Measurements from ENCODE around the gene ZNF775.

The ZNF775 gene

DNA sequence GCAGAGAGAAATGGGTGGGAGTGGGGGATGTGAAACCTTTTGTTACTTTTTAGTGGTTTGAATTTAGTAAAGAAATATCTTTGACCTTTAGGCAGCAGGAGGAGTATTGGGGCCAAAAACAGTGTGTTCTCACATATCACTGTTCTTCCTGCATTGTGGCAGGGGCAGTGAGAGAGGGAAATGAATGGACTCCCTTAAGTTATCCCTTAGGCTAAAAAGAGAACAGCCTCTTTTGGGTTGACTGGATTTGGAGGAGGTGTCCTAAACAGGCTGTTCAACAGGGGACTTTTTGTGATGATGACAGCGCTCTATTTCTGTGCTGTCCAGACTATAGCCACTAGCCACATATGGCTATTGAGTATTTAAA is 22.3 kb downstream of the ZNF775 start:
- DNase-seq (ENCODE audit: low read depth) = no peak

DNA sequence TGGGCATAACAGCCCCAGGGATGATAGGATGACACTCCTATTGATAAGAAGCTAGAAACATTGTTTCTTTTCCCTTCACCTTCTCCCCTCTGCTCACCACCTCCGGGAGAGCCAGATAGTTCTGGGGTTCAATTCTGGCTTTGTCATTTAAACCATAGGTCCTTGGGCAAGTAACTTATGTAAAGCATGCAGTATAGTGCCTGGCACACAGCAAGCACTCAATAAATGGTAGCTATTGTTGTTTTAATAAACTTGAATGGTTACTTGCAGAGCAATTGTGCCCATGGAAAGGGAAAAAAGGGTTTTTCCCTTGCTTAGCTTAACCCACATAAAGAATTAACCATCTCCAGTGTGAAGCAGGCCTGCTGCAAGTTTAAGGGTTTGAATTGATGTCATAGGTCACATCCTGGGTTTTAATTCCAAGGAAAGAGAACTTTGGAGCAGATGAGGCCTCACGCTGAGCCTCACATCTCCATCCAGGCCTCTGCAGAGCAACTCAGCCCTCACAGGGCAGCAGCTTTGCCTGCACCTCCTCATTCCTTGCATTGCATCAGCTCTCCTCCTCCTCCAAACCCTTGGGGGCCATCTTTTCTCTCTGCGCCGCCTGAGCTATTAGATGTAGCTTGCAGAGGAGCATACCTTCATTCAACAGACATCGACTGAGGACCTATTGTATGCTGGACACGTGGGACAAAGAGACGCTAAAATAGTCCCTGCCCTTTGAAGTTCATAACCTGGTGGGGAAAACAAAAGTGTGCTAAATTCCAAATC is 22.9 kb downstream of the ZNF775 start:
- DNase-seq (ENCODE audit: low read depth) = no peak

DNA sequence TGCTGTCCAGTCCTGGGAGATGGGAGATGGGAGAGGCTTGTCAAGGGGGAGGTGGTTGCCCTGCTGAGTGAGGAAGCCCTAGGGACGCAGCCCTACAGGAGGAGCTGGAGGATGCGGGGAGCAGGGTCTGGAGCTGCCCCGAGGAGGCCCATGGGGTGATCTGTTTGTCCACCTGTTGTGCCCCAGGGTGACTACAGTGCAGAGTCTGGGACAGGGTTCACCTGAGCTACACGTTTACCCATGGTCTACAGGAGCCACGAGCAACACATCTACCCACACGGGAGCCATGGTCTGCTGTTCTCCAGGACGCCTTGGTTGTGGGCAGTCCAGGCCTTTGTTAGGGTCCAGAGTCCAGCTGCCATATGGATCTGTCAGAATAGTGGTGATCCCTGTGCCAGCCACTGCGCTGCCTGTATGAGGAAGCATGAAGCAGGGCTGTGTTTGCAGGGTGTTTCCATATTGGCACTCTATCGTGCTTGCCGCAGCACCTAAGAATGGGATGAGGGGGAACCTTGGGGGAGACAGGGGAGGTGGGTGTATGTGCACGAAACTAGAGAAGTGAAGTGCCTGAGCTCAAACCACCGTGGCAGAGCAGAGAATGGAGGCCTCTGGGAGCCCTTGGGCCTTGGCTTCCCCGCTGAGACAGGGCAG is 23.7 kb downstream of the ZNF775 start:
- DNase-seq (ENCODE audit: low read depth) = no peak

GRCh38 chr7:150403376-150404171 is 24.4 kb downstream of the ZNF775 start:
- no peak for DNase-seq (ENCODE audit: low read depth)

DNA sequence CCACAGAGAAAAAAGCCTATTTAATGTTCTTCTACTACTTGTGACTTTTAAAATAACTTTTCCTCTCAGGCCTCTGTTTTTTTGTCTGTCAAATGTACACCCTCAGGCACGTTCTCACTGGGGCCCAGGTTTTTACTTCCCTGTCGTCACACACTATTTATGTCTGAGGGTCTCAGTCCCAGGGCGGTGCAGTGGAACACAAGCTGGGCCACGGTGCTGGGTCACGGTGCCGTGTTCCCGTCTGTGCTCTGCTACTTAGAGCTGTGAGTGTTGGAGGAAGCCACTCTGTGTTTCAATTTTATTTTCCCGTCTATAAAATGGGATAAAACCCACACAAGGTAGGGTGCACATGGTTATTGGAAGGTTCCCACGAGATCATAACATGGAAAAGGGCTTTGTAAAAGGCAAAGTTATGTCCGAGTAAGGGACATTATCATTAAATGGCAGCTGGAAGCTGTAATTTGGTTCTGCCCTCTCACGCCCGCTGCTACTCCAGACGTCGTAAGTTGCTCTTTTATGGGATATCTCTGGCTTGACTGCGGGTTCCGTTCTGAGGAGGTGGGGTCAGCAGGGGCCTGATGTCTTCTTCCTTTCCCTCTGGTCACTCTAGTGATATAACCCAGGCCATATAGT is 25.2 kb downstream of the ZNF775 start:
- no peak for DNase-seq (ENCODE audit: low read depth)

GRCh38 chr7:150404805-150405583 is 25.9 kb downstream of the ZNF775 start:
- DNase-seq (ENCODE audit: low read depth) = peak; percentile 94

GRCh38 chr7:150405584-150406311 is 26.6 kb downstream of the ZNF775 start:
- no peak for DNase-seq (ENCODE audit: low read depth)

- DNase-seq (ENCODE audit: low read depth) = no peak
These were observed 27.1 kb downstream of the ZNF775 start for GRCh38 chr7:150406312-150406566.

DNA sequence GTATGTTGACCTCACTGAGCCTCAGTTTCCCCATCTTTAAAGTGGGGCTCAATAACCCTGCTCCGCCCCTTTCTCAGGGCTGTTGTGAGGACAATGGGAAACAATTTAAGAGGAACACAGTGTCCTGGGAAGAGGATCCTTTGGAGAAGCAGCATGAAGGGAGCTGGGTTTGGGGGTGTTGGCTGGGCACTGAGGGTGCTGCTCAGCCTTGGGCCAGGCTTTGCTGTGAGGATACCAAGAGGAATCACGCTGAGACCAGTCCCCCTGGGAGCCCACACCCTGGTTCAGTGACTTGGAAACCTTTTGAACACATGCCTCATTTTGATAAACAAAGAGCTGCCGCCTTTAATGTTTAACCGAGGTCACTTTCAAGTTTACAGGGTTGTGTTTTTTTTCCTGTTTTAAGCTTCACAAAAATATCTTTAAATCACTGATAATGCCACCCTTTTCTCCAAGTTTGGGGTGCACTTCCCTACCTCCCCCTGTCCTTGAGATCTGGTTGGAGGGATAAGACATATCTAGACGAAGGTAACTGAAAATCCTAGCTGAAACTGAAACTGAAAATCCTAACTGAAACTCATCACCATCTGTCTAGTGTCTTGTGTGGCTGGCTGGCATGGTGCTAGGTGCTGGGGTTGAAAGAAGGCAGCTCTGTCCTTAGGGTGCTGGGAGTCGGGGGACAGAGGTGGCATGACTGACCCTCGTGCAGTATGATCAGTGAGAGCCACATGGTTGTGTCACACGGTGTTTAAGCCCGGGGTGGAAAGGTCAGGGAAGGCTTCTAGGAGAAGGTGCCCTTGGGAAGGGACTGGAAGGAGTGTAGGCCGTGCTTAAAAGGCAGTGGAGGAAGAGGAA is 27.7 kb downstream of the ZNF775 start:
- no peak for DNase-seq (ENCODE audit: low read depth)

GRCh38 chr7:150407588-150408392 is 28.7 kb downstream of the ZNF775 start:
- no peak for DNase-seq (ENCODE audit: low read depth)

GRCh38 chr7:150408393-150409299 is 29.5 kb downstream of the ZNF775 start:
- no peak for DNase-seq (ENCODE audit: low read depth)

GRCh38 chr7:150409300-150410030 is 30.3 kb downstream of the ZNF775 start:
- no peak for DNase-seq (ENCODE audit: low read depth)

GRCh38 chr7:150410131-150410530 is 31.0 kb downstream of the ZNF775 start:
- DNase-seq (ENCODE audit: low read depth) = no peak

GRCh38 chr7:150410680-150411346 is 31.7 kb downstream of the ZNF775 start:
- DNase-seq (ENCODE audit: low read depth) = no peak

DNA sequence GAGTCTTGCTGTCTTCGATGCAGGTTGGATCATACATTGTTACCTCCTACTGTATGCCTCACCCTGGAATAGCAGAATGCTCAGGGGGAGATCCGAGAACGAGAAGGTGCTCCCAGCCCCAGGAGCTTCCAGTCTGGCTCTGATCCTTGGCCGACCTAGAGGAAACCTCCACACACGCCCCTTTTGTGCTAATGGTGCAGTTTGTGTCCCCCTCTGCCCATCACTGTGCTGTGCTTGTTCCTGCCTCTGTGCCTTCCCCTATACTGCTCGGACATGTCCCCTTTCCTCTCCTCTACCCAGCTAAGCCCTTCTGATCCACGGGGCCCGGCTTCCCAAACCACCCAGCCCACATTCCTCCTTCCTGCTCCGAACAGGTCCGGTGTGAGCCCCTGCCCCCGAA is 32.5 kb downstream of the ZNF775 start:
- DNase-seq (ENCODE audit: low read depth) = no peak

- no peak for DNase-seq (ENCODE audit: low read depth)
These were observed 32.9 kb downstream of the ZNF775 start for GRCh38 chr7:150412016-150412415.
